Heart right ventricle (tissue), 16 donors: ENCODE results near the gene DLG5. TPM values are rescaled to one million over a fixed set of nuclear protein-coding genes. Genes with fewer than 3 reads are reported as not detected.

Source experiments
- ATAC-seq, 8 donors: fragments of 200-7000 bp; cut with Tn5 transposase; one replicate each; pipeline ENCODE4 v1.9.1; 2020; ENCODE audit warnings: mild to moderate bottlenecking in 8 of 8, moderate library complexity in 8 of 8, moderate number of reproducible peaks in 1 of 8
- DNase-seq, 2 donors: peaks; one replicate each; pipeline ENCODE4 v3.0.0-alpha.2; 2020
- H3K27ac ChIP-seq, 10 donors: fragments of 200-600 bp; sonication (generic) in 2 of 10; one replicate each; pipeline versions ENCODE4 v1.5.0 to v1.8.0; 2020 to 2022; ENCODE audit warnings: mild to moderate bottlenecking in 3 of 10
- H3K27me3 ChIP-seq, 7 donors: fragments of 200-600 bp; one replicate each; pipeline ENCODE4 v1.8.0; 2021 to 2022; ENCODE audit warnings: mild to moderate bottlenecking in 2 of 7
- H3K36me3 ChIP-seq, 9 donors: fragments of 200-600 bp; sonication (generic) in 1 of 9; one replicate each; pipeline versions ENCODE4 v1.5.0 to v1.8.0; 2020 to 2022; ENCODE audit warnings: mild to moderate bottlenecking in 2 of 9
- H3K4me1 ChIP-seq, 9 donors: fragments of 200-600 bp; sonication (generic) in 1 of 9; one replicate each; pipeline versions ENCODE4 v1.5.0 to v1.8.0; 2020 to 2022; ENCODE audit warnings: mild to moderate bottlenecking in 4 of 9
- H3K4me3 ChIP-seq, 10 donors: fragments of 200-600 bp; sonication (generic) in 2 of 10; one replicate each; pipeline versions ENCODE4 v1.5.0 to v1.8.0; 2020 to 2022; ENCODE audit warnings: mild to moderate bottlenecking in 7 of 10, moderate library complexity in 2 of 10
- H3K9me3 ChIP-seq, 11 donors: fragments of 200-600 bp in 10 of 11; sonication (generic) in 2 of 11; one replicate each; pipeline versions ENCODE4 v1.5.0 to v1.8.0; 2013 to 2022; ENCODE audit warnings: mild to moderate bottlenecking in 2 of 11, control low read depth in 1 of 11, moderate library complexity in 1 of 11
- WGBS, 2 donors: extraction: QIAGEN DNeasy Blood & Tissue Kit; methylation state at CpG; one replicate each; pipeline ENCODE4 v1.1.7; 2013; ENCODE audit warnings: inconsistent platforms in 1 of 2; 5-methylcytosine and 5-hydroxymethylcytosine counted together
- intact Hi-C, 10 donors: fragments of 100-400 bp; cut with DNase I; formaldehyde crosslinking; loops; one replicate each; pipeline versions ENCODE4 v1.11.1 to v1.14.2; 2022
- polyA plus RNA-seq, 2 donors: library from polyadenylated mRNA; stranded (reverse); fragments of 200-250 nt; gene quantifications; one replicate each; pipeline ENCODE4 v1.2.3, GENCODE V29; 2013
- total RNA-seq, 10 donors: library from RNA; stranded (reverse); fragmentation: NEBNext Ultra II Directional in 3 of 10; extraction: Animal tissue kit (Norgen Biotek cat#: 25700) in 3 of 10; gene quantifications; one replicate each; pipeline versions ENCODE4 v1.2.1 to v1.2.4, GENCODE V29; 2021 to 2023
- TF ChIP-seq, protein P1 (sequence below), 9 donors: fragments of 200-600 bp; sonication (generic) in 2 of 9; IDR thresholded peaks; one replicate each; pipeline versions ENCODE4 v1.5.0 to v1.8.0; 2021 to 2022; ENCODE audit warnings: antibody characterized with exemption in 9 of 9, mild to moderate bottlenecking in 5 of 9, moderate library complexity in 1 of 9
- donor health status: Arrhythmogenic right ventricular cardiomyopathy.
- donor health status: ischemic (EF 13 %, LVEDD 7.1; RV severe dilation, severe dysfunction).
- donor health status: healthy with polysubstance abuse.
- donor health status: DM: no; HTN: yes; CAD: no.
- donor health status: DM: no; HTN: no; CAD: no.
- donor health status: ischemic (EF 25% LVEDD 6.9; RV normal size, moderate dysfunction).
- donor health status: ischemic (EF 25% LVEDD 5.7; RV mildly dilated, moderate dysfunction).
- donor health status: healthy.
- donor health status: DM: yes; HTN: yes; CAD: no.
- donor health status: Ischemic cardiomyopathy.
- donor health status: ischemic (EF 35%, LVEDD 5.7; RV mildly dilated, moderate dysfunction).
- donor health status: nonischemic (EF 11% LVEDD 7.7; RV severe dilation, severe dysfunction).
- donor health status: DM: yes; HTN: yes; CAD: no.
- donor health status: PGD.
- donor health status: ischemic (EF 29% LVEDD 5.4; RV normal size, mild dysfunction).
- donor health status: nonischemic (EF 23%, LVEDD 6.1; RV moderate dilation, normal function).

Gene DLG5
- total and polyA plus RNA-seq, 12 donors: 5.0 to 14.1 (median 10.8) TPM

DNA sequence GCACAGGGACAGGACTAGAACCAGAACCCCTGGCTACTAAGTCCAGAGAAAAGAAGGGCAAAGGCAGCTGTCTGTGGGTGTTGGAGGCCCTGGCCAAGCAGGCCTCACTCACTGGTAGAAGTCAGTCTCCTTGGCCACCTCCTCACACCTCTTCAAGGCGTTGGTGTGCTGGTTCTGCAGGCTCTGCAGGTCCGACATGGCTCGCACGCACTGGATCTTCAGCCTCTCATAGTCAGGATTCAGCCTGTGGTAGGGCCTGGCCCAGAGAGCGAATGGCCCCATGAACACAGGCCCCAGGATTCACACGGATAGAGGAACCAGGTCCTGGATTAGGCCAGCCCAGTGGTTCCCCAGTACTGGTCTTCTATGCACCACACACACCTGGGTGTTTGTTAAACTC is 72.4 kb downstream of the DLG5 start:
- H3K36me3 ChIP-seq: peaks cover 0 to 71% (median 27%) of the 10 kb centered on the region in 9 donors
- ATAC-seq (no peak), DNase-seq (no peak)
- no peaks in the 10 kb centered on the region for H3K27me3 ChIP-seq
- no peak overlapping the region for H3K4me3 ChIP-seq
- no peak overlapping the region for H3K27ac ChIP-seq
- H3K4me1 ChIP-seq: no peaks in the 10 kb centered on the region
- intact Hi-C loops: no loop called here
- 96 to 99% methylated on average over 6 of the region's 6 CpGs for WGBS, 2 donors
- TF ChIP-seq, protein P1, sequence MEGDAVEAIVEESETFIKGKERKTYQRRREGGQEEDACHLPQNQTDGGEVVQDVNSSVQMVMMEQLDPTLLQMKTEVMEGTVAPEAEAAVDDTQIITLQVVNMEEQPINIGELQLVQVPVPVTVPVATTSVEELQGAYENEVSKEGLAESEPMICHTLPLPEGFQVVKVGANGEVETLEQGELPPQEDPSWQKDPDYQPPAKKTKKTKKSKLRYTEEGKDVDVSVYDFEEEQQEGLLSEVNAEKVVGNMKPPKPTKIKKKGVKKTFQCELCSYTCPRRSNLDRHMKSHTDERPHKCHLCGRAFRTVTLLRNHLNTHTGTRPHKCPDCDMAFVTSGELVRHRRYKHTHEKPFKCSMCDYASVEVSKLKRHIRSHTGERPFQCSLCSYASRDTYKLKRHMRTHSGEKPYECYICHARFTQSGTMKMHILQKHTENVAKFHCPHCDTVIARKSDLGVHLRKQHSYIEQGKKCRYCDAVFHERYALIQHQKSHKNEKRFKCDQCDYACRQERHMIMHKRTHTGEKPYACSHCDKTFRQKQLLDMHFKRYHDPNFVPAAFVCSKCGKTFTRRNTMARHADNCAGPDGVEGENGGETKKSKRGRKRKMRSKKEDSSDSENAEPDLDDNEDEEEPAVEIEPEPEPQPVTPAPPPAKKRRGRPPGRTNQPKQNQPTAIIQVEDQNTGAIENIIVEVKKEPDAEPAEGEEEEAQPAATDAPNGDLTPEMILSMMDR (IDR thresholded peaks at IDR 0.05): no peak
- H3K9me3 ChIP-seq: no peaks in the 10 kb centered on the region

DNA sequence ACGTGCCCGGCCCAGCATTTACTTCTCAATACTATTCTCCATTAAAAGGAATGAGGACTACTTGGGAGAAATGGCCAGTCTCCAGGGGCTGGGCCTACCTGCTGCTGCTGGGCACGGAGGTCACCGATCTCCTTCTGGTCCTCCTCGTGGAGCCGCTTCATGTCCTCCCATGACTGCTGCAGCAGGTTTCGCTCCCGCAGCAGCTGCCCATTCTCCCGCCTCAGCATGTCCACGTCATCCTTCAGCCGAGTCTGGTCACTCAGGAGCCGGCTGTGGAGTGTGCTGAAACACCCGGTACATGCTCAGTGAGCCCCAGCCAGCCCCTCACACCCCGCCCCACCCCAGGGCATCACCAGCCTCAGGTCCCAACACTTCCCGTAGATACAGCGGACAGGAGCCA is 73.3 kb downstream of the DLG5 start:
- Histone ChIP-seq H3K4me1 (no peaks in the 10 kb centered on the region), H3K27ac (no peak overlapping the region), H3K4me3 (no peak overlapping the region), H3K36me3 (peaks cover 0 to 72% (median 27%) of the 10 kb centered on the region in 9 donors), H3K27me3 (no peaks in the 10 kb centered on the region), H3K9me3 (no peaks in the 10 kb centered on the region)
- no peak for ATAC-seq
- intact Hi-C loops: no loop called here
- DNase-seq: no peak
- 99% methylated on average over 16 of the region's 16 CpGs for WGBS, 2 donors
- TF ChIP-seq, protein P1 (IDR thresholded peaks at IDR 0.05): no peak

DNA sequence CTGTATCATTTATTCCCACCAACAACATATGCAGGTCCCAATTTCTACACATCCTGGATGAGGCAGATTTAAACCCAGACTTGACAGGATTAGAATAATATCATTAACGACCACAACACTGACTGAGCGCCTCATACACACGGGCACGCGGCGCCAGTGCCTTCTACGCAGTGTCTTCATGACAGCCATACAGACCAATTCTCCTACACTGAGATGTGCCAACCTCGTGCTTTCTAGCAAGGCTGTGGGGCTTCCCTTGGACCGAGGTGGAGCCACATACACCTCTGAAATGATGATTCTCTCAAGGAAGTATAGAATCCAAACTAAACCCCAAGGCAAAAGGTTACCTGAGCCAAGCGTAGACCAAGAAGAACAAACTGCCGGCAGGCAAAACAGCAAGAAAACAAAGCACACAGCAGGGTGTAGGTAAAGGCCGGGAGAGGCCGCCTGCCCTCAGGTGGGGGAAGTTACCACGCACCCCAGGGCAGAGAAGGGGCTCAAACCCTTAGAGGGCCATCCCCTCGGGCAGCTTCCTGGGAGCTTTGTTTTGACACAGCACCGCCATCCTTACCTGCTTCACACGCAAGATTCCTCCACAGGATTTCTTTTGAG is 75.8 kb downstream of the DLG5 start:
- TF ChIP-seq, protein P1 (IDR thresholded peaks at IDR 0.05): no peak
- 93 to 96% methylated on average over 17 of the region's 17 CpGs for WGBS, 2 donors
- ATAC-seq (no peak), DNase-seq (no peak)
- Histone ChIP-seq H3K4me1 (peaks cover 0 to 18% (median 8%) of the 10 kb centered on the region in 9 donors), H3K36me3 (peaks cover 0 to 63% (median 27%) of the 10 kb centered on the region in 9 donors), H3K27me3 (no peaks in the 10 kb centered on the region), H3K27ac (no peak overlapping the region), H3K4me3 (no peak overlapping the region), H3K9me3 (no peaks in the 10 kb centered on the region)
- intact Hi-C loops: no loop called here

DNA sequence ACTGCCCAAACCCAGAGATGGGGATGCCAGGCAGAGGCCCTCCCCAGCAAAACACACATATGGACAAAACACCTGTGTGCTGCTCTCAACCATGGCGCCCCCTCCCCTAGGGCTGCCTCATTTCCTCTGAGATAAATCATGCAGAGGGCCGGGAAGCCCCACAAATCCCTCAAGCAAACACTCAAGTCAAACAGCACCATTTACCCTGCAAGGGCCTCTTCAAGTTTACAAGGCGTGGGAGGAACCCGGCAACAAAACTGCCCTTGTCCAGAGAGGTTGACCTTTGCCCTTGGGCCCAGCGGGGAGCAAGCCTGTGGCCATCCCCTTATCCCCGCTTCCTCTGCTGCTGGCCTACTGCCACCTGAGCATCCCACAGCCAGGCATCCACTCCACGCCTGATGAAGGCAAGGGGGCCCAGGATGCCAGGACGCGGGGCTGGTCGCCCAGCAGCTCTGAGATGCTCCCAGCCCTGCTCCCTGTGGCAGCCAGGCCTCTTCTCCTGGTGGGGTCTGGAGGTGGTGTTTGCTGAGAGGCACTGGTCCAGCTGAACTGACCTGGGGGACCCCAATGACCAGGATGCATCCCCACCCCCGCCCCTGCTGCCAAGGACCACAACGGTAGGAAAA is 77.4 kb downstream of the DLG5 start:
- H3K4me3 ChIP-seq: no peak overlapping the region
- H3K36me3 ChIP-seq: peaks cover 0 to 56% (median 22%) of the 10 kb centered on the region in 9 donors
- DNase-seq: no peak
- H3K27ac ChIP-seq: no peak overlapping the region
- peaks cover 0 to 23% (median 12%) of the 10 kb centered on the region in 9 donors for H3K4me1 ChIP-seq
- ATAC-seq: no peak
- no peaks in the 10 kb centered on the region for H3K9me3 ChIP-seq
- WGBS, 2 donors: 77% methylated on average over 12 of the region's 12 CpGs
- intact Hi-C loops: loop anchor here in 8 of 10 donors (5.0 to 10.0 kb wide), 7 partner anchors 78 to 158 kb away; partner anchors contain the start of gene DLG5 (in 3 of the 8)
- H3K27me3 ChIP-seq: no peaks in the 10 kb centered on the region
- TF ChIP-seq, protein P1 (IDR thresholded peaks at IDR 0.05): no peak
